HG03108 (cell line): ENCODE measurements around the gene LRRC27.

Experiments used
- ATAC-seq: cut with Tn5 transposase; IDR thresholded peaks from one replicate; pipeline ENCODE4 v1.9.1; 2021; ENCODE audit warnings: moderate library complexity; ENCODE audit not compliant: unreplicated experiment

The LRRC27 gene

GRCh38 chr10:132421847-132422751, 90.1 kb downstream of the LRRC27 start:
- ATAC-seq = peak; percentile 41

GRCh38 chr10:132422903-132423825, 91.2 kb downstream of the LRRC27 start:
- ATAC-seq = no peak

GRCh38 chr10:132423966-132424861, 92.2 kb downstream of the LRRC27 start:
- ATAC-seq = no peak

GRCh38 chr10:132425029-132425756, 93.2 kb downstream of the LRRC27 start:
- ATAC-seq = no peak

GRCh38 chr10:132425757-132426155, 93.8 kb downstream of the LRRC27 start:
- no peak for ATAC-seq

GRCh38 chr10:132427006-132427771, 95.2 kb downstream of the LRRC27 start:
- ATAC-seq = no peak

- no peak for ATAC-seq
Measured at GRCh38 chr10:132427939-132428367, 96.0 kb downstream of the LRRC27 start.

- ATAC-seq = no peak
Measured at GRCh38 chr10:132428486-132428995, 96.5 kb downstream of the LRRC27 start.
